ENCODE data around the gene MOGAT1. TPM values are rescaled to one million over a fixed set of nuclear protein-coding genes. Genes with fewer than 3 reads are reported as not detected.
"Not testable (repeated sequence)": the region's sequence is repeated elsewhere in the genome, so short reads cannot be mapped to it uniquely, and the experiment has no call there.

Gene MOGAT1
- polyA plus RNA-seq, 2 of the 4 experiments (the other 2 are of a cell fraction), result not detected

DNA sequence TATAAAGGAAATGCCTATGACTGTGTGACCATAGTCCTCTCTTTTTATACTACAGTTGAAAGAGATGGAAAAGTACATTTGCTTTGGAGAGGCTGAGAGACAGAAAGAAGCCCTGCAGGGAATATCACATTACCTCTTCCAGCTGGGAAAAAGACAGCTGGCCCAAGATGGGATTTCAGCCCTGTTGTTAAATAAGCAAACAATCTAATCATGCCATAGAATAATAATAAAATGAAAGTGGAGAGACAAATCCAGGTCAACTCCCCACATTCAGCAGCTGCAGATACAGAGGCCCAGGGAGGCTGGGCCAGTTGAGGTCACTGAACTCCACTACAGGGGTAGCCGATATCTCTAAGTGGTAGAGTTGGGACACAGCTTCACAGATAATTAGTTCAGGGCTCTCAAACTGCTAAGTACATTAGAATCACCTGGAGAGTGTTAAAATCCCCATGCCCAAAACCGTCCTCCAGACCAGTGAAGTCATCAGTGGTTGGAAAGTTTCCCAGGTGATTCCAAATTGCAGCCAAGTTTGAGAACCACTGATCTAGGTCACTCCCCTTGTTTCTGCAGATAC is 81.9 kb downstream of the MOGAT1 start:
- 68% methylated on average over 2 of the region's 2 CpGs for WGBS (ENCODE audit: missing lambda C conversion rate)
- no peak for TF ChIP-seq HOXB13 (CRISPR knock-in tag; IDR thresholded peaks at IDR 0.05; ENCODE audit: low read depth)
- ATAC-seq (no peak), FAIRE-seq (no peak), DNase-seq (ENCODE audit: low read depth in 1 of 2, low spot score in 1 of 2) (no peak)
- CTCF ChIA-PET, result interaction anchor here (0.6 to 2.0 kb wide), 4 partner anchors 13 to 1084 kb away, joined by 3 to 6 read pairs (median 4); partner anchors contain the start of gene AP1S3
- H3K4me1 ChIP-seq, result peaks cover 17% of the 10 kb centered on the region
- POLR2A ChIA-PET, result no interaction called here
- H3K9me3 ChIP-seq, result no peaks in the 10 kb centered on the region
- no peak overlapping the region; a peak in 1 of 6 replicates for H3K27ac ChIP-seq
- H3K4me3 ChIP-seq, result no peak overlapping the region
- no peak overlapping the region for H3K4me2 ChIP-seq

DNA sequence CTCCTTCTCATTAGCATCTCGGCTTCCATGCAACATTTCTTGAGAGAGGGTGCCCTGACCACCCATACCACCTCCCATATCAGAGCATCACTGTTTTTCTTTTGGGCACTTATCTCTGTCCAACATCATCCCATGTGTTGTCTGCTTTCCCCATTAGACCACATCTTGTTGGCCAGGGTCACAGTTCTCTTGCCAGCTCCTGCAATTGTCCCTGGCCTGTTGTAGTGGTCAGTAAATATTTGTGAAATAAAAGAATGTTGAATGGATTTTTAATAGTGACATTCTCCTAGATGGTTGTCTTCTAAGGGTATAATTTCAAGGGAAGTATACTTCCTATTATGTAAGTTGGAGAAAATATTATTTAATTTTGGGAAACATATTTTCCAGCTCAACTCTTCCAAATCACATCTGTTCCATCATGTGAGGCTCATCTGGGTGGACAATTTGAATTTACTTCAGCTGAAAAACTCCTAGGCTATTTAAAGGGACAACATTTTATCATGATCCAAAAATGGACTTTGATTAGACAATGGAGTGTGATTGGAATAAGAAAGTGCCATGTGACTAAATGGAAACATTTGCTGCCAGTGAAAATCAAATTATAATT is 83.0 kb downstream of the MOGAT1 start:
- ChIA-PET CTCF (interaction anchor here (1.1 to 1.2 kb wide), 2 partner anchors 25 to 161 kb away, joined by 3 to 4 read pairs; no protein-coding TSS in a partner anchor), POLR2A (no interaction called here)
- Histone ChIP-seq H3K4me3 (no peak overlapping the region), H3K4me2 (no peak overlapping the region), H3K27ac (no peak overlapping the region), H3K4me1 (peaks cover 17% of the 10 kb centered on the region), H3K9me3 (no peaks in the 10 kb centered on the region)
- DNase-seq (ENCODE audit: low read depth in 1 of 2, low spot score in 1 of 2), result no peak
- no peak for ATAC-seq
- no peak for TF ChIP-seq CEBPB (IDR thresholded peaks at IDR 0.05)
- no peak for TF ChIP-seq ZSCAN20 (CRISPR knock-in tag; IDR thresholded peaks at IDR 0.05)
- no peak for TF ChIP-seq EP300 (IDR thresholded peaks at IDR 0.05)
- TF ChIP-seq HOXA7 (CRISPR knock-in tag; IDR thresholded peaks at IDR 0.05), result no peak
- TF ChIP-seq, protein P1, sequence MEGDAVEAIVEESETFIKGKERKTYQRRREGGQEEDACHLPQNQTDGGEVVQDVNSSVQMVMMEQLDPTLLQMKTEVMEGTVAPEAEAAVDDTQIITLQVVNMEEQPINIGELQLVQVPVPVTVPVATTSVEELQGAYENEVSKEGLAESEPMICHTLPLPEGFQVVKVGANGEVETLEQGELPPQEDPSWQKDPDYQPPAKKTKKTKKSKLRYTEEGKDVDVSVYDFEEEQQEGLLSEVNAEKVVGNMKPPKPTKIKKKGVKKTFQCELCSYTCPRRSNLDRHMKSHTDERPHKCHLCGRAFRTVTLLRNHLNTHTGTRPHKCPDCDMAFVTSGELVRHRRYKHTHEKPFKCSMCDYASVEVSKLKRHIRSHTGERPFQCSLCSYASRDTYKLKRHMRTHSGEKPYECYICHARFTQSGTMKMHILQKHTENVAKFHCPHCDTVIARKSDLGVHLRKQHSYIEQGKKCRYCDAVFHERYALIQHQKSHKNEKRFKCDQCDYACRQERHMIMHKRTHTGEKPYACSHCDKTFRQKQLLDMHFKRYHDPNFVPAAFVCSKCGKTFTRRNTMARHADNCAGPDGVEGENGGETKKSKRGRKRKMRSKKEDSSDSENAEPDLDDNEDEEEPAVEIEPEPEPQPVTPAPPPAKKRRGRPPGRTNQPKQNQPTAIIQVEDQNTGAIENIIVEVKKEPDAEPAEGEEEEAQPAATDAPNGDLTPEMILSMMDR (IDR thresholded peaks at IDR 0.05), result no peak
- TF ChIP-seq RCOR1 (IDR thresholded peaks at IDR 0.05; ENCODE audit: low read depth, low read length), result no peak
- no peak for TF ChIP-seq FOSB (CRISPR knock-in tag; IDR thresholded peaks at IDR 0.05)
- TF ChIP-seq KDM1A (IDR thresholded peaks at IDR 0.05; ENCODE audit: low read depth), result no peak
- TF ChIP-seq MAFK (IDR thresholded peaks at IDR 0.05; ENCODE audit: partially characterized antibody), result no peak
- TF ChIP-seq POLR2AphosphoS2 (conservative IDR thresholded peaks at IDR 0.05; ENCODE audit: low read length), result no peak
- no peak for TF ChIP-seq ESRRA (IDR thresholded peaks at IDR 0.05; ENCODE audit: borderline replicate concordance, low read length)
- no peak for TF ChIP-seq HDAC2 (IDR thresholded peaks at IDR 0.05)
- no peak for TF ChIP-seq TFCP2L1 (CRISPR knock-in tag; IDR thresholded peaks at IDR 0.05)
- no peak for TF ChIP-seq GATA3 (IDR thresholded peaks at IDR 0.05; ENCODE audit: borderline replicate concordance)
- TF ChIP-seq RNF2 (IDR thresholded peaks at IDR 0.05; ENCODE audit: borderline replicate concordance, low read depth), result no peak
- no peak for TF ChIP-seq PHF8 (IDR thresholded peaks at IDR 0.05; ENCODE audit: borderline replicate concordance, low read depth)
- TF ChIP-seq NR3C1 (IDR thresholded peaks at IDR 0.05), result no peak
- 92% methylated on average over 1 of the region's 1 CpG for WGBS (ENCODE audit: missing lambda C conversion rate)
- FAIRE-seq, result no peak

DNA sequence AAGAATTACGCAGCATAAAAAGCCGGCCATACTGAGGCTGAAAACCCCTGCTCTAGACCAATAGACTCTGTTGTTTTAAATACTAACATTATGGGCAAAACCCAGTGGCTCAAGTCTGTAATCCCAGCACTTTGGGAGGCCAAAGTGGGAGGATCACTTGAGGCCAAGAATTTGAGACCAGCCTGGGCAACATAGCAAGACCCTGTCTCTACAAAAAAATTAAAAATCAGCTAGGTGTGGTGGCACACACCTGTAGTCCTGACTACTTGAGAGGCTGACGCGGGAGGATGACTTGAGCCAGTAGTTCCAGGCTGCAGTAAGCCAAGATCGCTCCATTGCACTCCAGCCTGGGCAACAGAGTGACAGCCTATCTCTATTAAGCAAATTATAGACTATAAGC is 84.1 kb downstream of the MOGAT1 start:
- H3K9me3 ChIP-seq; ATAC-seq; H3K4me2 ChIP-seq; H3K4me3 ChIP-seq; CTCF ChIA-PET; POLR2A ChIA-PET; FAIRE-seq; DNase-seq (ENCODE audit: low read depth in 1 of 2, low spot score in 1 of 2): not testable (repeated sequence)
- Histone ChIP-seq H3K4me1 (peaks cover 17% of the 10 kb centered on the region), H3K27ac (peak overlapping the region in 1 of 2 experiments; percentile 80; a peak in 1 of 6 replicates)
- 82% methylated on average over 5 of the region's 5 CpGs for WGBS (ENCODE audit: missing lambda C conversion rate)

DNA sequence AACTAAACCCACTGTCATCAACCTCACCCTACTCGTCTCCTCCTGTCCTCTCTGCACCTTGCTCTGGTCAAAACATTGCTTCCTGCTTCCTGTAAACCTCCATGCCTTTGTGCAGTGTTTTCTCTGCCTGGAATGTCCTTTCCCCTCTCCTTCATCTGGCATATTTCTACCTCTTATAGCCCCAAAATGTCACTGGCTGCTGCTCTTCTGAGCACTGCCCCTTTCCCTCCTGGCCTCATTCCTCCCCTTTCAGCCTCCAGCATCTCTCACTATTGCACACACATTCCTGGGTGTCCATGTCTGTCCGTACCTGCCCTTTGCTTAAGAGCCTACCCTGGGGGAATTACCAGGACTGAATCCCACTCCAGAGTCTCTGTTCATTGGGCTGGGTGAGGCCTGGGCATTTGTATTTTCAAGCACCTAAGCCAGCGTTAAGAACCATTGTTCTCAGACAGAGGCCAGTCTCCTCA is 84.9 kb downstream of the MOGAT1 start:
- Histone ChIP-seq H3K9me3 (no peaks in the 10 kb centered on the region), H3K4me1 (peaks cover 17% of the 10 kb centered on the region), H3K4me3 (no peak overlapping the region), H3K4me2 (peak overlapping the region; percentile 62), H3K27ac (peak overlapping the region; percentile 80 to 81)
- no peak for DNase-seq (ENCODE audit: low read depth in 1 of 2, low spot score in 1 of 2)
- ChIA-PET CTCF (interaction anchor here (0.9 to 1.2 kb wide), 2 partner anchors 30 to 41 kb away, joined by 3 read pairs; no protein-coding TSS in a partner anchor), POLR2A (no interaction called here)
- WGBS (ENCODE audit: missing lambda C conversion rate), result 53% methylated on average over 3 of the region's 3 CpGs
- no peak for FAIRE-seq
- peak; percentile 53 to 64 for ATAC-seq
- TF ChIP-seq HOXB5 (CRISPR knock-in tag; IDR thresholded peaks at IDR 0.05), result no peak
- TF ChIP-seq, protein P2, sequence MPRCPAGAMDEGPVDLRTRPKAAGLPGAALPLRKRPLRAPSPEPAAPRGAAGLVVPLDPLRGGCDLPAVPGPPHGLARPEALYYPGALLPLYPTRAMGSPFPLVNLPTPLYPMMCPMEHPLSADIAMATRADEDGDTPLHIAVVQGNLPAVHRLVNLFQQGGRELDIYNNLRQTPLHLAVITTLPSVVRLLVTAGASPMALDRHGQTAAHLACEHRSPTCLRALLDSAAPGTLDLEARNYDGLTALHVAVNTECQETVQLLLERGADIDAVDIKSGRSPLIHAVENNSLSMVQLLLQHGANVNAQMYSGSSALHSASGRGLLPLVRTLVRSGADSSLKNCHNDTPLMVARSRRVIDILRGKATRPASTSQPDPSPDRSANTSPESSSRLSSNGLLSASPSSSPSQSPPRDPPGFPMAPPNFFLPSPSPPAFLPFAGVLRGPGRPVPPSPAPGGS (IDR thresholded peaks at IDR 0.05), result no peak
- no peak for TF ChIP-seq HDAC2 (IDR thresholded peaks at IDR 0.05)
- TF ChIP-seq, protein P3, sequence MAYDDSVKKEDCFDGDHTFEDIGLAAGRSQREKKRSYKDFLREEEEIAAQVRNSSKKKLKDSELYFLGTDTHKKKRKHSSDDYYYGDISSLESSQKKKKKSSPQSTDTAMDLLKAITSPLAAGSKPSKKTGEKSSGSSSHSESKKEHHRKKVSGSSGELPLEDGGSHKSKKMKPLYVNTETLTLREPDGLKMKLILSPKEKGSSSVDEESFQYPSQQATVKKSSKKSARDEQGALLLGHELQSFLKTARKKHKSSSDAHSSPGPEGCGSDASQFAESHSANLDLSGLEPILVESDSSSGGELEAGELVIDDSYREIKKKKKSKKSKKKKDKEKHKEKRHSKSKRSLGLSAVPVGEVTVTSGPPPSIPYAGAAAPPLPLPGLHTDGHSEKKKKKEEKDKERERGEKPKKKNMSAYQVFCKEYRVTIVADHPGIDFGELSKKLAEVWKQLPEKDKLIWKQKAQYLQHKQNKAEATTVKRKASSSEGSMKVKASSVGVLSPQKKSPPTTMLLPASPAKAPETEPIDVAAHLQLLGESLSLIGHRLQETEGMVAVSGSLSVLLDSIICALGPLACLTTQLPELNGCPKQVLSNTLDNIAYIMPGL (CRISPR knock-in tag; IDR thresholded peaks at IDR 0.05; ENCODE audit: borderline replicate concordance), result no peak
- TF ChIP-seq RARB (CRISPR knock-in tag; IDR thresholded peaks at IDR 0.05), result no peak
